Activated T-cell treated with anti-CD3 and anti-CD28 coated beads for 4 hours (primary cell): Measurements from ENCODE around the gene NLRP3.
"Not testable (repeated sequence)": the region's sequence is repeated elsewhere in the genome, so short reads cannot be mapped to it uniquely, and the experiment has no call there.

Experiments used
- DNase-seq: peaks from one replicate; pipeline ENCODE4 v3.0.0-alpha.2; 2020

The NLRP3 gene

GRCh38 chr1:247474367-247474766 is 58.4 kb downstream of the NLRP3 start:
- no peak for DNase-seq

- DNase-seq = no peak
Observed at GRCh38 chr1:247475793-247476192, 59.8 kb downstream of the NLRP3 start.

GRCh38 chr1:247476328-247477058 is 60.5 kb downstream of the NLRP3 start:
- not testable (repeated sequence) for DNase-seq

- DNase-seq = no peak
Observed at GRCh38 chr1:247482747-247483146, 66.8 kb downstream of the NLRP3 start.

- DNase-seq = peak; percentile 20
Observed at GRCh38 chr1:247487057-247487456, 71.1 kb downstream of the NLRP3 start.

- DNase-seq = no peak
Observed at GRCh38 chr1:247491328-247491727, 75.4 kb downstream of the NLRP3 start.

- no peak for DNase-seq
Observed at GRCh38 chr1:247493106-247493505, 77.1 kb downstream of the NLRP3 start.

GRCh38 chr1:247494767-247495166 is 78.8 kb downstream of the NLRP3 start:
- DNase-seq = no peak

GRCh38 chr1:247496581-247497285 is 80.8 kb downstream of the NLRP3 start:
- DNase-seq = no peak
